Dedifferentiated amniotic fluid mesenchymal stem cell (primary cell): ENCODE data around the gene ANKRD49.

Source experiments
- DNase-seq: peaks from one replicate; pipeline ENCODE4 v3.0.0-alpha.2; 2016; ENCODE audit errors: extremely low spot score

The ANKRD49 gene, protein sequence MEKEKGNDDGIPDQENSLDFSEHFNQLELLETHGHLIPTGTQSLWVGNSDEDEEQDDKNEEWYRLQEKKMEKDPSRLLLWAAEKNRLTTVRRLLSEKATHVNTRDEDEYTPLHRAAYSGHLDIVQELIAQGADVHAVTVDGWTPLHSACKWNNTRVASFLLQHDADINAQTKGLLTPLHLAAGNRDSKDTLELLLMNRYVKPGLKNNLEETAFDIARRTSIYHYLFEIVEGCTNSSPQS

DNA sequence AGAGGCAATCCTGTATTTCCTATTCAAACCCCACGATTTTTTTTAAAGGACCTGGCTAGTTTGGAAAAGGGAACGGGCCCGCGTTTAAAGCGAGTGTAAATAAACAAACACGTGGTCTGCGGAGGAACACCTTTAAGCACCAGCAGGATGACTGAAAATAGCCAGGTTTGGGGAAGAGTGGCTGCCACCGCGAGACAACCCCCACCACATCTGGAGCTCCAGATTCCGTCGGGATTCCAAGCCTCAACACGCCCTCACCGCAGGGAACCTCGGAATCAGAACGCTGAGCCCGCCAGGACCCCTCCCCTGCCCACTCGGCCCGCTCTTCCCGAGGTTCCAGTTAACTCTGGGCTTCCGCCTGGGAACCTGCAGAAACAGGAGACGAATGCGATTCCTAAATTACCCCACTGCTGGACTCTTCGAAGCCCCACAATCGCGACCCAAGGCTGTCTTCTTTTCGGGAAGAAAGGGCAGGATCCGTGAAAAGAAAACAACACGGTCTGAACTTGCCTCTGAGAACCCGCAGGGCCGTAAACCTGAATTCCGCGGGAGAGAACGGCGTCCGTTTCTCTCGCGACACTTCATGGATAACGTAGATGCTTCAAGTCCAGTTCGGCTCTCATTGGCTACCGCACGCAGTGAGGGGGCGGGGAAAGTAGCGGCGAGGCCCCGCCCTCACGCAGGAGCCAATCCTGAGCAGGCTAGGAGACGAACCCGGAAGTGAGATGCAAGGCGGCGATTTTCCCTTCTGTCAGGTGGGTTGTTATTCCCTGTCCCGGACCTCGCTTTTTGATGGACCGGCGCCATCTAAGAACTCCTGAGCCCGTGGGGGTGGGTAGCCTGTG, at the start of gene ANKRD49, which contains the start of gene MRE11:
Gene ANKRD49 (plus strand): TSS at position 704 of the 845 bp plus-strand sequence. CDS start 2,710 bp downstream, outside the sequence.
Gene MRE11 (minus strand): TSS at position 564 of the 845 bp plus-strand sequence. CDS start 1,043 bp downstream, outside the sequence.
- peak; percentile 98 for DNase-seq

DNA sequence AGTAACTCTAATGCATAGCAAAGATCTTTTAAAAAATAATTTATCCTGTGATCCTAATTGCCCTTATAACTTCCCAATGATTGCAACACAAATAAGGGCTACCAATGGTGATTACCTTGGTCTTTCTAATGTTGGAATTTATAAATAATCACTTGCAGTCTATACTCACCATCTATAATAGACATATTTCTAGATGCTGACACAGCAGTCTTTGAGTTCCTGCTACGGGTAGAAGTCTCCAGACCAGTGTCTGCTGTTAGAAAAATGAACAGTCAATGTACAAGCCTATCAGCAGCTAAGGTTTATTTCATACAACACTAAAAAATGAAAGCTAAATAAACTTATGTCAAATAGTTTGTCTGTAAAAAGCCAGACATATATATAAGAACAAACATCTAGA, 48.1 kb upstream of the ANKRD49 start:
- DNase-seq, result no peak

DNA sequence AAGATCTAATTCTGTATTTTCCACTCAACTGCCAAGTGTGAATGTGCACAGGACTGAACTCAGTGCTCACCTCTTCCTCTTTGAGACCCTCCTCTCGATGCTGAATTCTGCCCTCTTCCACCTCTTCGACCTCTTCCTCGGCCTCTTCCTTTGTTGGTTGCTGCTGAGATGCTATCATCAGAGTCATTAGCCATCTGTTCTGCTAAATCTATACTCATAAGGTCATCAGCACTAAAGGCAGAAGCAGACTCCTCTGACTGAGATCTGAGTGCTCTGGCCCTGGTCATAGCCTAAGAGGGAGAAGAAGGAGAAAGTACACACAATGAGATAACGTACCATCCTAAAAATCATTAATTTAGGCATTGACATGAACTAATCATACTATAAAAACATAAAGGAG, 46.6 kb upstream of the ANKRD49 start:
- DNase-seq, result no peak

DNA sequence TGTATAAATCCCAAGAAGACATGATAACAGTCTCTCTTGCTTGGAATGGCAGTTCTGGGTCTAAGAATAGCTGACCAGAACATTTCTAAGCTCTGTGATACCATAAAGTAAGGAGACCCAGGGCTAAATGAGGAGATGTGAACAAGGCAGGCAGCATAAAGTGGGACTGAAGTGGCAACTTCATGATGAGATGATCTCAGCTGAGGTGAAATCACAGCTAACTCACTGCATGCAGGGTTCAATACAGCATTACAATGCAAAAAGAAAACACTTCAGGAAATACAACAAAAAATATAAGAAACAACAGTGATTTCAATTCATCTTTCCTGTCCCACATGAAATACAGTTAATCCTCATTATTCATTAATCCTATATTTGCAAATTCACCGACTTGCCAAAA, 44.8 kb upstream of the ANKRD49 start:
- no peak for DNase-seq

DNA sequence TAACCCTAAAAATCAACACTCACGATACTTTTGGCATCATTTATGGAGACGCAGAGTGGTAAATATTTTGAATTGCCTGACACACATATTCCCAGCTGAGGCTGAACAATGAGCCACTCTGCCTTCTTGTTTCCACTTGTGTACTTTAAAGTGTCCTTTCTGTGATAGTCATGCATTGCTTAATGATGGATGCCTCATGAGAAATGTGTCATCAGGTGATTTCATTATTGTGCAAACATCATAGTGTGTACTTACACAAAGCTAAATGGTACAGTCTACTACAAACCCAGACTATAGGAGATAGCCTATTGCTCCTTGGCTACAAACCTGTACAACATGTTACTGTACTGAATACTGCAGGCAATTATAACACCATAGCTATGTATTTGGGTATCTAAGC, 44.3 kb upstream of the ANKRD49 start:
- DNase-seq, result no peak

DNA sequence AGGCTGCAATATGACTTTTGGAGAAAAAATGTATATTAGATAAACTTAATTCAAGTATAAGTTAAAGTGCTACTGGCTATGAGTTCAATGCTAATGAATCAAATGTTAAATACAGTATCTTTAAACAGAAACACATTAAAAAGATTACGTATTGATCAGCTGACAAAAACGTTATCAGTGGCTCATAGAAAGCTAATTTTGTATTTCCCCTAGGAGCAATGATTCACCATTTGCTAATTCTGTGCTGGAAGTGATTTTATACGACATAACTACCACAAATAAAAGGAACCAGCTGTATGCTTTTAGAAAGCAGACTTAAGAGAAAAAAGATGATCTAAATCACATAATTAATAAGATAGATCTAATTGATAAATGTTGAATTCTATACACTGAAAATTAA, 43.7 kb upstream of the ANKRD49 start:
- DNase-seq, result no peak

DNA sequence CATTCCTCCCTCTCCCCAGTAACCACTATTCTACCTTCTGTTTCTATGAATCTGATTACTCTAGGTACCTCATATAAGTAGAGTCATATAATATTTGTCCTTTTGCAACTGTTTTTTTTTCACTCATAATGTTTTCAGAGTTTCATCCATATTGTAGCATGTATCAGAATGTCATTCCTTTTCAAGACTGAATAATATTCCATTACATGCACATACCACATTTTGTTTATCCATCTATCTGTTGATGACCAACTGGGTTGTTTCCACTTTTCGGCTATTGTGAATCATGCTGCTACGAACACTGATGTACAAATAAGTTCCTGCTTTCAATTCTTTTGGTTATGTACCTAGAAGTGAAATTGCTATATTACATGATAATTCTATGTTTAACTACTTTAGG, 40.8 kb upstream of the ANKRD49 start:
- no peak for DNase-seq

DNA sequence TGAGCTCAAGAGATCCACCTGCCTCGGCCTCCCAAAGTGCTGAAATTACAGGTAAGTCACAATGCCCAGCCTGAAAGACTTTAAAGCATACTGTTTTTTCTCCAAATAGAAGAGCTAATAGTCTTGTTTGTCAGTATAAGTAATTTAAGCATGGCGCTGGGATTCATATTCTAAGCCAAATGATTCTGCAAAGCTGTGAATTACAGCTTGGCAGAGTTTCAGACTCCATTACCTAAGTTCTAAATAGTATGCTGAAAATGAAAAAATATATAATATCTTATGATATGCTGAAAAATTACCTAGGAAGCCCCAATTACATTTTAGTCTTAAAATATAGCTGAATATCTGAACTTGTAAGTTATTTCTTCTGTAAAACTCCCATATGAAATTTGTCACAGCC, 39.5 kb upstream of the ANKRD49 start:
- DNase-seq, result no peak

DNA sequence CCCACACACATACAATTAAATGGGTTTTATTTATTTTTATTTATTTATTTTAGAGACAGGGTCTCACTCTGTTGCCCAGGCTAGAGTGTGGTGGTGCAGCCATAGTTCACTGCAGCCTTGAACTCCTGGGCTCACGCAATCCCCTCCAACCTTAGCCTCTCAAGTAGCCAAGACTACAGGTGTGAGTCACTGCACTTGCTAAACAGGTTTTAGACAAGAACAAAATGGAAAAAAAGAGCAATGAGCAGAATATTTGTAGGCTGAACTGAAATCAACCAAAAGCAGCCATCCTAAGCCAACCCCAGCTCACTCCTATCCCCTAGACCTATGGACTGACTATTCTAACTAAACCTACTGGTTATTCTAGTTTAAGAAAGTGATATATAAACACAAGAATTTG, 37.9 kb upstream of the ANKRD49 start:
- no peak for DNase-seq

DNA sequence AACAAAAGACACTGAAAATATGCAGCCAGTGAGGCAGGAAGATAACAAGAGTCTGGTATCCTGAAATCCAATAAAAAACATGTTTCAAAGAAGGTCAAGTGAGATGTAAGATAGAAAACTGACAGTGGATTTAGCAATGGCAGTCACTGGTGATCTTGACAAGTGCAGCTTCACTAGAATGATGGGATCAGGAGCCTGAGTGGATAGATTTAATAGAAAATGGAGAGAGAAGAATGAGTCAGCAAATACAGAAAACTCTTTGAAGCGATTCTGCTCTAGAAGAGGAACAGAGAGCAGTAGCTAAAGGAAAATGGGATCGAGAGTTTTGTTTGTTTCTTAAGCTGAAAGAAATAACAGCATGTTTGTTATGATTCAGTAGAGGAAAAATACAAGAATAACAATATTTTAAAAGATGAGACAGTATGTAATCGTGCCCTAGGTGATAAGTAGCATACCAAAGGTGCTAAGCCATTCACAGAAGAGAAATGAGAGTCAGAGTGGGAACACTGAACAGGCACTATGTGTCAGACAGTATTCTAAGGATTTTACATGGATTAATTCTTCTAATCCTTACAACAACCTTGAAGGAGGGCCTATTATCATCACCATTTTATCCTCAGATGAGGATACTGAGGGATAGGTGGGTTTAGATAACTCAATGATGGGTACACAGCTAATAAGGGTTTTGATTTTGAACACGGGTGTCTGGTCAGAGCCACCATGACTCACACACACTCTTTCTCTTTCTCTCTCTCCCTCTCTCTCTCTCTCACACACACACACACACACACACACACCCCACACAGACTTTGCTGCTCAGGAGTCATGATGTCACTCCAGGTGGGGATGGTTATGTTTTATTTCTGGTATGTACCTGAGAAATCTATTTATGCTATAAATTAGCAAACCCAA, 36.4 kb upstream of the ANKRD49 start:
- no peak for DNase-seq

DNA sequence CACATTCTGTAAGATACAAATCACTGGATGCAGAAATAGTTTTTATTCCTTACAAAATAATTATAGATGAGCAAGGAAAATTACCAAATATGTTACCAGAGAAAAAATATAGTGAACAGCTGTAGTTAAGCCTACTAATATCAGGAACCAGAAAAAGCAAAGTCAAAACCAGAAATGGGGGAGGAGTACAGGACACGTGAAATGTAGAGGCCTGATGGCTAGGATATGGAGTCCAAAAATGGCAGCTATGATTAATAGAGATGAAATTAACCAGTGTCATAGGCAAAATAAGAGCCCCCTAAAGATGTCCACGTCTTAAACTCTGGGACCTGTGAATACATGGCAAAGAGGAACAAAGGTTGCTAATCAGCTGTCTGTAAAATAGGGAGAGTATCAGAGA, 34.2 kb upstream of the ANKRD49 start:
- DNase-seq, result no peak

DNA sequence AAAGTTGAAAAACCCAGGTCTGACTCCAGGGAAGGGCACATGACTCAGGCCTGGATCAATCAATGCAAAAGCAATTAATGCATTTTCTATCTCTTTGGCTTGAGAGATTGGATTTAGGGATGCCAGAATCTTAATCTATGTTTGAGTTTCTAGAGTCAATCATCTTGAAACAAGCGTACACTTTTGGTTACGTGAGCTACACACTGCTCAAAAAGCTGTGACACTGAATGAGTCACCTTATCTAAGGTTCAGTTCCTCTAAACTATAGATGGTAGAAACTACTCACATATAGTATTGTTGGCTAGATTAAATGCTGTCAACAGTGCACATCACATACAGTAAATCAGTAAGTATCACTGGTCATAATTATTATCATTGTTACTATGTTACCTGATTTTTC, 24.4 kb upstream of the ANKRD49 start:
- DNase-seq, result no peak

DNA sequence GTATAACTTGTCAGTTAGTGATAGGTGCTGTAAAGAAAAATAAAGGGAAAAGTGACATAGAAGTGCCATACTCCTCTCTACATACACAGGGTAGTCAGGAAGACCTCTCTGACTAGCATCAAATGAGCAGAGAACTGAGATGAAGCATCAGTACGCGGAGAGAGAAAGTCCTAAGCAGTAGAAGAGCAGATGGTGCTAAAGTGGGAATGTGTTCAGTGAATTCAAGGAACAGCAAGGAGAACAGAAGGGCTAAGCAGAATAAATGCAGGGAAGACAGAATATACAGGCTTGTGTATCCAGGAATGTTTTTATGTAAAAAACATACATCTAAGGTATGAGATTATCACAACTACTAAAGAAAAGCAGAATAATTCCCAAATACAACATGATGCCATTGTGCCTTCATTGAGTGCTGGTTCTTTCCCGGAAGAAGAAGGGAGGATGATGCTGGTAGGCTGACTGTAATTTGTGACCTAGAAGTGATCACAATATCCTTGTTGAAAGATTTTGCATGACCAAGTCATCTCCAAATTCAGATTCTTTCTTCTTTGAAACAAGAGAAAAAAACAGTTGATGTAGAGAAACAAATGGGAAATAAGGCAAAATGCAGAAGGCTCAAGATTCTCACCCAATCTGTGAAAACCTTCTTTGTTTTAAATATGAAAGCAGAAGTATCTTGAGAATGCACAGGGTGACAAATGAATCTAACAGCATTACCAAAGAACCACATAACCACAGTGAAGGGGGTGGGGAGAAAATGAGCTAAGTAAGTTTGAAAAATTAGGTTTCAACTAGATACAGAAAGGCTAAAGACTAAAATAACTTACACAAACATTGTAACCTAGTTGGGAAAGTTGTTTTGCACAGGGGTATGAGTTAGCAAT, 20.6 kb upstream of the ANKRD49 start:
- no peak for DNase-seq

DNA sequence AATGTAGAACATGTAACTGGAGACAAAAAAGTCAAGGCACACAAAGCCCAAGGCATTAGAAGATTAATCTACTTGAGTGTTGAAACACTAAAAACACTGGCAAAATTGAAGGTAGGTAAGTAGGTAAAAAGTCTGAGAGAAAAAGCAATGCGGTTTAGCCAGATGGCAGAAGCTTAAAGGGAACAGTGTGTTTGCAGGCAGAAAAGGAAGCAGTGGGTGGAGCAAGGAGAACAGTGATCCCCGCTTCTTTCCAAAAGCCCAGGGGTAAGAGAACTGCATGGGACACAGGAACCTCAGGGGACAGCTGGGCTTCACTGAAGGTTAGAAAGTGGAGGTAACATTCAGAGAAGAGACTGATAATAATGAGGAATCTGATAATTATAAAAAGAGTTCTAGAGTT, 16.2 kb upstream of the ANKRD49 start:
- DNase-seq, result no peak

DNA sequence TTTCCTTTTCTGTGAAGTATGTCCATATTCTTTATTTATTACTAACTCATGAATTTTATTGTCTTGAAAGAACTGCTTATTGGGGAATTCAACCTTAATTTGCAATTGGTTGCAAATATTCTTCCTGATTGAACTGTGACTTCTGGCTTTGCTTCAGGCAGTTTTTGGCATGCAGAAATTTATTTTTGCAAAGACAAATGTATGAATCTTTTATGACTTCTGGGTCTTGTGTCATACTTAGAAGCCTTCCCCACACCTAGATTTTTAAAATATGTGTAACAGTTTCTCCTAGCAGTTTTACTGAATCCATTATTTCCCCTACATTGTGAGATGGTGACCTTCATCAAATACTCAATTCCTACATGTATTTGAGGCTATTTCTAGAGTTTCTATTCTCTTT, 12.4 kb upstream of the ANKRD49 start:
- no peak for DNase-seq

DNA sequence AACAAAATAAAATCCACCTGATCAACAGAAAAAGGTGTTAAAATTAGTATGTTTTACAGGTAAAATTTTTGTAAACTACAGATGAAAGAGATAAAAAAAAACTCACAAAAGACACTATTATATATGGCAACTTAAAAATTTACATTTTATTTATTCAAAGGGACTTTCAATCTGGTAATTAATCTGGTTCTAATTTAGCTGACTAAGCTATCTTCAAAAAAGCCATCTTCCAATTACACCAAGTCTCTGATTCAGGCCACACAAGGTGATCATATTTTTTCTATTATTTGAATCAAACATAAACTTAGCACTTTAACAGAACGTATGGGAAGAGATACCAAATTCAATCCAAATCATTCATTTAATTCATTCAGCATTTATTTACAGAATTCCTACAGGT, 7.7 kb upstream of the ANKRD49 start:
- no peak for DNase-seq

DNA sequence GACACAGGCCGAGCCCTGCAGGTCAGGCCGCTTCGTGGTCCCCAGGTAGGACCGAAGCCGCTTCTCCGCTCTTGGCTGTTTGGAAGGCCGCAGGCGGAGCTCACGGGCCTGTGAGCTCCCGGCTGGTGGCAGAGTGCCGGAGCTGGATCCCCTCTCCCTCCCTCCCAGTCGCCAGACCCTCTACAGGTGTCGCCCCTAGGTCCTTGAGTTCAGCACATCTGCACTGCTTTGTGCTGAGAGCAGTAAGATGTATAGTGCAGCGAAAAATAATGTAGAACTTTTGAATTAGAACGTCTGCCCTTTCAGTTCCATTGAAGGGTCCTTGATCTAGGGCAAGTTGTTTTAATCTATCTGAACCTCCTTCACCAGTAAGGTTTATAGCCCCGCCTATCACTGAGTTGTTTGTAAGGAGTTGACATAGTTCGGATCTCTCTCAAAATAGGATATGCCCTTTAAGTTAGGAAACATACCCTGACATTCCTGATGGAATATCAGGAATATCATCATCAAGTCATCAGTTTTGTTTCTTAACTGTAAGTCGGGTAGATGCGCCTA, 419 bp downstream of the ANKRD49 start:
- DNase-seq, result no peak

DNA sequence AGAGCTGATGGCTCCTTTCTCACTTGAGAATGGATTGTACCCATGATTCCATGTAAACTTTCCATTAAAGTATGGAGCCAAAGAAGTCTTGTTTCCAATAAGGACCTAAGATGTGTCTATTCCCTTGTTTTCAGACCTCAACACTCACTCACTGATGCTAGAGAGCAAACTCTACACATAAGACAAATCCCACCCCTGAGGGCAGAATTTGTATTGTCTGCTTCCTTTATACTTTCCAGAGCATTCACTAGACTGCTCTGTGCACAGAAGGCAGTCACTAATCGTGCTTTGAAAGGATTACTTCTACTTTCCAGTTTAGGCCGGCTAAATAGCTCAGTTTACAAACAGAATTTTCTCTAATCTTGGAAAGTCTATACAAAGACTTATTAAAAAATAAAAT, 6.4 kb downstream of the ANKRD49 start:
- no peak for DNase-seq

DNA sequence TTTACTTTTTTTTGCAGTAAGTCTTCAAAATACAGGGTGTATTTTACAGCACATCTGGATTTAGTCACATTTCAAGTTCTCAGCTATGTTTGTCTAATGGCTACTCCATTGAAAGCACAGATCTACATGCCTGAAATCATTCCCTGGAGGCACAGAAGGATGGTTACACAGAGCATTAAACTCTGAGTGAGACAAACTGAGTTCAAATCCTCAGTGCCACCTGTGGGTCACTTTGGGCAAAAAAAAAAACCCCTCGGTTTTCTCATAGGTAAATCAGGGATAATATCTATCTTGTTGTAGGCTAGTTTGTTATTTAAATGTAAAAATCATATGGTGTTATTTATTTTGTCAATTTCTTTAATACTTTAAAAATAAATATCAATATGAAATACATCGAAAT, 7.7 kb downstream of the ANKRD49 start:
- DNase-seq, result no peak

DNA sequence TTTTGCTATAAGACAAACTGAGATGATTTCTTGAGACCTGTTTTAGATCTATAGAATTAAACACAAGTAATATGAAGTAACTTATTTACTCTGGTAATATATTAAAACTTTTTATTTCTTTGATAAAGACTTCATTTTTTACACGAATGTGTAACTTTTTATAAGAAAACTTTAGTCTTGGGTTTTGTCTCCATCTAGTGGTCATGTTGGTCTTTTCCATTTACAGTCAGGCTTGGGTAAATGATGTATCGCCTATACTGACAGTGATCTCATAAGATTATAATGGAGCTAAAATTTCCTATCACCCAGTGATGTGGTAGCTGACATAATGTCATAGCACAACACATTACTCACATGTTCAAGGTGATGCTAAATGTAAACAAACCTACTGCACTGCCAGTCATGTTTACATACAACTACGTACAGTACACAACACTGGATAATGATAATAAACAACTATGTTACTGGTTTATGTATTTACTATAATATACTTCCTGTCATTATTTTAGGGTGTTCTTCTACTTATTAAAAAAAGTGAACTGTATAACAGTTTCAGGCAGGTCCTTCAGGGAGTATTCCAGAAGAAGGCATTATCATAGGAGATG, 11.0 kb downstream of the ANKRD49 start:
- DNase-seq, result peak; percentile 74
